Medulla oblongata (tissue), 1 donor: Measurements from ENCODE around the gene SHROOM3.
"Not testable (repeated sequence)": the region's sequence is repeated elsewhere in the genome, so short reads cannot be mapped to it uniquely, and the experiment has no call there.

Experiments
- DNase-seq: peaks from one replicate; pipeline ENCODE4 v3.0.0-alpha.2; 2015; ENCODE audit errors: extremely low spot score

Gene SHROOM3

DNA sequence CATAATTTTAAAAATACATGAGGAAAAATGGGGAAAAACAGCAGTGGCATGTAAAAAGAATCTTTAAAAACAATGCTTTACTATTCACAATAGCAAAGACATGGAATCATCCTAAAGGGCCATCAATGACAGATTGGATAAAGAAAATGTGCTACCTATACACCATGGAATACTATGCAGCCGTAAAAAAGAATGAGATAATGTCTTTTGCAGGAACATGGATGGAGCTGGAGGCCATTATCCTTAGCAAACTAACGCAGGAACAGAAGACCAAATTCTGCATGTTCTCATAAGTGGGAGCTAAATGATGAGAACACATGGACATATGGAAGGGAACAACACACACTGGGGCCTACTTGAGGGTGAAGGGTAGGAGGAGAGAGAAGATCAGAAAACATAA, 287.1 kb downstream of the SHROOM3 start:
- not testable (repeated sequence) for DNase-seq

DNA sequence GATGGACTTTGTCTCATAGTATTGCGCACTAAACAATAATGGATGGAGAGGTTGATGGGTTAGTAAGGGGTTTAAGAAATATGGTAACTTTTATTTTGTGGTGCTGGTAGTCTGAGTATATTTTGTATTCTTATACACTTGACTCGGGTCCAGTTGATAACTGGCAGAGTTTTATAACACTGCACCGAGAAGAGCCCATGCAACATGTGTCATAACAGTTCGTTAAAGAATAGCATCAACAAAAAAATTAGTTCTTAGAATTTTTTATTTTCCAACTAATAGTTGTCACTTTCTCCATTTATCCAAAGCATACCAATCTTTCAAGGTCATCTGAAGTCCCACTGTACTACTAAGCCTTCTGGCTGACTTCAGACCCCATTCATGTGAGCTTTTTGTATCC, 287.8 kb downstream of the SHROOM3 start:
- no peak for DNase-seq

DNA sequence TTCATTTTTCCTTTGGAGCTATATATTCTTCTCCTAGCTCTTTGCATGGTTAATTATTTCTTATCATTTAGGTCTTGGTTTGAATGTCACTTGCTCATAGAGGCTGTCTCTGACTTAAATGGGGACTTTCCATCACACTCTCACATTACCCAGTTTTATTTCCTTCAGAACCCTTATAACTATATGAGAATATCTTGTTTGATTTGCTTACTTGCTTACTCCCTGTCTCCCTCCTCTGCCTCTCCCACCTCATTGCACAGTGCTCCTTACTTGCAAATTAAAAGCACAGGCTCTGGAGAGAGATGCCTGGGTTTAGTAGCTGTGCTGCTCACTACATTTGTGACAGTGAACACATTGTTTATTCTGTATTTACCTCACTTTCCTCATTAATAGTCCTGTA, 288.3 kb downstream of the SHROOM3 start:
- DNase-seq = no peak

DNA sequence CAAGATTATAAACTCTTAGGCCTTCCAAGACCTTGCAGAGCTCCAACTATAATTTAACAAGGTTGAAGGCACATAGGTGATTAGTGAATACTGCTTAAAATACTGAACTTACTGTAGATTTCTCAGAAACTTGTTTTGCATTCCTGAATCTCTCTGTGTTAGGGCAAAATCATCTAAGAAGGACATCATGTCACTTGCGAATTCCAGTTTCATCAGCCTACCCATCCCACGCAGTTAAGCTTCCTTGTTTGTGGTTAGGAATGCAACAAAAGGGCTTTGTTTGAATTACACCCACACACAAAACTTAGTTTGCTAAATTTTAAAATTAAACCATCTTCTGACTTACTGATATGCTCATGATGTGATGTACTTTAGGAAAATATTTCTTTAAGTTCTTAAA, 288.9 kb downstream of the SHROOM3 start:
- peak; percentile 18 for DNase-seq

DNA sequence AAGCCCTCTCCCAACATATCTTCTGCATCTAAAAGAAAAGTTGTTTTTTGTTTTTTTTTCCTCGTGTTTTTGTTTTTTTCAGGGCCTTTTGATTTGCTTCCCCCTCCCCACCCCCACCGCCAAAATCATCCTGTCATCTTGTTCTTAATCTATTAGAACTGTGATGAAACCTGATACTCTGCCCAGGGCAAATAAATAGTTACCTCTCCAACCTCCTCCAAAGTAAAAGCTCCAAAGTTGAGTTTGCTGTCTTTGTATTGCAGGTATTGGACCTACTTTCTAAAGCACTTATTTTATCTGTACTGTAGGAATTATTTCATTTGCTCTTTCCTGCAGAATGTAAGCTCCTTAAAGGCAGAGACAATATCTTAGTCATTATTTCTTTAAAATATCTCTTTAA, 290.0 kb downstream of the SHROOM3 start:
- DNase-seq = no peak

DNA sequence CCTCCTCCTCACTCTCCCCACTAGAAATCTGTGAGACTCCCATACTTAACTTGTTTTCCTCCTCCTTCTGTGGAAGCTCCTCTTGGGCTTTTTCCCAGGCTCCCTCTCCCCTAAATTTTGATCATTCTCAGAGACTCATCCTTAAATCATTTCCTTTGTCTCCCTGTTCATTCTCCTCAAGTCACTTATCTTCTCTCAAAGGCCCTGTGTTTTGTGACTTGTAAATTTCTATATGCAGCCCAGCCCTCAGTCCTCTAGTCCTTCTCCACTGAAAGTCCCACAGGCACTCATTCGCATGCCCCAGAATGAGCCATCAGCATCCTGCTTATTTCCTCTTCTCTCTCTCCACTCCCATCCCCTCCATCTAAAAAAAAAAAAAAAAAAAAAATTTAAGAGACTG, 291.1 kb downstream of the SHROOM3 start:
- no peak for DNase-seq

DNA sequence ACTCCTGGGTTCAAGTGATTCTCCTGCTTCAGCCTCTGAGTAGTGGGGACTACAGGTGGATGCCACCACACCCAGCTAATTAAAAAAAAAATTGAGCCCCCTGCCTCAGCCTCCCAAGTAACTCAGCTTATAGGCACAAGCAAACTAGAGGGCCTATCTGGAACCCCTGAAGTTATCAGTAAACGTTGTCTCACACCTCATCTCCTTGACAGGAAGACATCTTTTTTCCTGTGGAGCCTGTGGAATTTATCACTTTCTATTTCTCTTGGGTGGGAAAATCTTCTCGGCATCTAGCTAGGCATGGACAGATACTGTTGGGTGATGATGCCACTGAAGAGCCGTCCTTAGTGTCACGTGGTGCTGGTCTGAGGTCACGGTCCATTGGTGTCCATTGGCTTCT, 291.6 kb downstream of the SHROOM3 start:
- DNase-seq = no peak

DNA sequence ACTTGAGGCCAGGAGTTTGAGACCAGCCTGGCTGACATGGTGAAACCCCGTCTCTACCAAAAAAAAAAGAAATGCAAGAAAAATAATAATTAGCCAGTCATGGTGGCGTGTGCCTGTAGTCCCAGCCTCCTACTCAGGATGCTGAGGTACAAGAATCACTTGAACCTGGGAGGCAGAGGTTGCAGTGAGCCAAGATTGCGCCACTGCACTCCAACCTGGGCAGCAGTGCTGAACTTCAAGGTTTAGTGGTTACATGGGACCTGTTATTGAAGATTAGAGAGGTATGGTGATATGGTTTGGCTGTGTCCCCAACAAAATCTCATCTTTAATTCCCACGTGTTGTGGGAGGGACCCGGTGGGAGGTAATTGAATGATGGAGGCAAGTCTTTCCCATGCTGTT, 292.9 kb downstream of the SHROOM3 start:
- not testable (repeated sequence) for DNase-seq

DNA sequence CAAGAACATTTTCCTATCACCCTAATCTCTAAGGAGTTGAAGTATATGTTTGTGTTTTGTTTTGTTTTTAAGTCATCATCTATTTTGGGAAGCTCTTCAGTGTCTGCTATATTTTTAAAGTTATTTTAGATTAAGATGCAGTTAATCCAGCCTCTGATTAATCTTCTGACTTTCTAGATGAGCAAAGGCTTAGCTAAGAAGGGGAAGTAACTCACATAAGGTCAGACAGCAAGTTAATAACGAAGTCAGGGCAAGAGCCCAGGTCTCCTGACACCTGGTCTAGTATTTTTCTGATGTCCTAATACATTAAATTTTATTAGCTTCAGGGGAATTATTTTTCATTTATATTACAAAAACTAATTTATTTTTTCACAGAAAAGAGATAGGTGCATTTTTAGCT, 294.4 kb downstream of the SHROOM3 start:
- DNase-seq = no peak

DNA sequence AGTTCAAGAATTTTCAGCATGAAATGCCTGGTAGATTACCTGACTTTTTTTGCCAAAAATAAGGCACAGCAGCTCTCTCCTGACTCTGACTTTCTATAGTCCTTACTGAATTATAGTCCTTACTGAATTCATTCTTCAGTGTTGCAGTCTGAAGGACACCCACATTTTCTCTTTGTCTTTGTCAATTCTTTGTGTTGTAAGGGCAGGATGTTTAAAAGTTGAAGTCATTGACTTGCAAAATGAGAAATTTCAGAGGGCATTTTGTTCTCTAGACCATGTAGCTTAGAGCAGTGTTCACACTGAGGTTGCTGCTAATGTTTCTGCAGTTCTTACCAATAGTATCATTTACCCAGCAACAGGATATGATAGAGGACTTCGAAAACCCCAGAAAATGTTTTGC, 295.0 kb downstream of the SHROOM3 start:
- no peak for DNase-seq

DNA sequence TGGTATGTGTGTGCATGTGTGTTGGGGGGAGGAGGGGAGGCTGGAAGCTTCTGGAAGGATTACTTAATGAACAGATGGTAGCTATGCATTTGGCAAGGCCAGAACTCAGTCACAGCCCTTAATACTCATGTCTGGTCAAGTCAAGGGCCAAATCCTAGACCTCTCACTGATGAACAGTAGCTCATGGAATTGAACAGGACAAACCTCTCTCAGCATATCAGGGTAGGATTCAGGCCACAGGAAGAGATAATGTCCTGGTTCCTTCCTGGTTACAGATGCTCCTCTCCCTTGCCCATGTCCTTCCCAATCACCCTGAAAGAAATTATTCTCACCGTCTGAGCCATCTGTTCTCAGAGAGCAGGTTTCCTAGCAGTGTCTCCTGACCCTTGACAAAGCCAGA, 297.2 kb downstream of the SHROOM3 start:
- DNase-seq = no peak

DNA sequence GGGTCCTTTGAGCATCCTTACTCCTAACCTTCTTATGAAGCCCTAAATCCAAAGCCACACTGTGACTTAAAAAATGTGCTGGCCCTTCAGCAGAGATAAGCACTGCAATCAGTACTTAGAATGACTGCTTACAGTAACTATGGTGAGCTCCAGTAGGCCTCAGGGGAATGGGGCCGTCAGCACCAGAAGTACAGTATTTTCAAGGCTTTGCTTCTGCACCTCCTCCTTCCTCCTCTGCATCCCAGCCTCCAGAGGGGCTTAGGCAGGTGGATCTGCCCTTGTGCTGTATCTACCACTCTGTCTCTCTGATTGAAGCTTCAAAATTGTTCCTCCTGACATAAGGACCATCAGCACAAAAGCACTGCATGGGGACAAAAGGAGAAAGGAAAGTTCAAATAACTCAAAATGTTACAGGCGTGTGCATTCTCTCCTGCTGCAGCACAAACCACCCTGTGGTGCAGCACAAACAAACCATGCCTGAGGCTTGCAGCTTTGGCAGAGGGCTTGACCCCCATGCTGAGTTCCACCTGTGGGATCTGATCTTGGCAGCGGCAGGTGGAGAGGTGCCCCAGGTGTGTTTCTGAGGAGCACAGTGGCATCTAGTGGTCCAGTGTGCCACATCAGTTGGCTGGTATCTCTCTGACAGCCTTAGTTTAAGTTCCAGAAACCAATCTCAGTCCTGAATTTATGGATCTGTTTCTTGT, 298.2 kb downstream of the SHROOM3 start:
- no peak for DNase-seq

DNA sequence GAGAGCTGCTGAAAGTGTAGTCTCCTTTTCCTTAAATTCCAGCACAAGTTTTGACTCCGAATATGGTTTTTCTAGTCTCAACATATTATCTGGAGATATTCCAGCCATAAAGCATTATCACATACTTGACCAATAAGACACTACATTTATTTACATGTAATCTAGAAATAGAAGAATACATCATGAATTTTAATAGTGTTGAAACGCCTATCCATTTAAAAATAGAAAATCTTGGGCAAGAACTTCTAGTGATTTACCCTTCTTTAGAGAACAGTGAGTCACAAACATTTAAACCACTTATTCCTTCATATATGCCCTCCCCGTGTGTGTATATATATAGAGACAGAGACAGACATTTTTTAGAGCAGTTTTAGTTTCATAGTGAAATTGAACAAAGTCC, 301.4 kb downstream of the SHROOM3 start:
- DNase-seq = no peak

DNA sequence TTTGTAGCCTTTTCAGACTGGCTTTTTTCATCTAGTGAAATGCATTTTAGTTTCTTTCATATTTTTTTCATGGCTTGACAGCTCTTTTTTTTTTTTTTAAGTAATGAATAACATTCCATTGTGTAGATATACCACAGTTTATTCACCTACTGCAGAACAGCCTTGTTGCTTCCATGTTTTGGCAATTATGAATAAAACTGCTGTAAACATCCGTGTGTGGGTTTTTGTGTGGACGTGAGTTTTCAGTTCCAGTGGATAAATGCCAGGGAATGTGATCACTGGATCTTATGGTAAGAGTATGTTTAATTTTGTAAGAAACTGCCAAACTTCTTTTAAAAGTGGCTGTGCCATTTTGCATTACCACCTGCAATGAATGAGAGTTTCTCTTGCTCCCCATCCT, 302.2 kb downstream of the SHROOM3 start:
- no peak for DNase-seq

DNA sequence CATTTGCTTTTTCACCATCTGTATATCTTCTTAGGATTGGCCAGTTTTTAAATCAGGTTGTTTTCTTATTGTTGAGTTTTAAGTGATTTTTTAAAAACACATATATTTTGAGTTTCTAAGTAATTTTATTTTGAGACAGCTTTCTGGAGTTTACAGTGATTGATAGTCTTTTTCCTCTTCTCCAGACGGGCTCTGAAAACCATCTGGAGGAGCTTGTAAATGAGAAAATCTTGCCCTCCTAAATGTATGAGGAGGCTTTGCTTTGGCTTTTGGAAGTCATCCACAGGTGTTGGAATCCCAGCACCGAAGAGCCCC, 302.7 kb downstream of the SHROOM3 start:
- DNase-seq = no peak

DNA sequence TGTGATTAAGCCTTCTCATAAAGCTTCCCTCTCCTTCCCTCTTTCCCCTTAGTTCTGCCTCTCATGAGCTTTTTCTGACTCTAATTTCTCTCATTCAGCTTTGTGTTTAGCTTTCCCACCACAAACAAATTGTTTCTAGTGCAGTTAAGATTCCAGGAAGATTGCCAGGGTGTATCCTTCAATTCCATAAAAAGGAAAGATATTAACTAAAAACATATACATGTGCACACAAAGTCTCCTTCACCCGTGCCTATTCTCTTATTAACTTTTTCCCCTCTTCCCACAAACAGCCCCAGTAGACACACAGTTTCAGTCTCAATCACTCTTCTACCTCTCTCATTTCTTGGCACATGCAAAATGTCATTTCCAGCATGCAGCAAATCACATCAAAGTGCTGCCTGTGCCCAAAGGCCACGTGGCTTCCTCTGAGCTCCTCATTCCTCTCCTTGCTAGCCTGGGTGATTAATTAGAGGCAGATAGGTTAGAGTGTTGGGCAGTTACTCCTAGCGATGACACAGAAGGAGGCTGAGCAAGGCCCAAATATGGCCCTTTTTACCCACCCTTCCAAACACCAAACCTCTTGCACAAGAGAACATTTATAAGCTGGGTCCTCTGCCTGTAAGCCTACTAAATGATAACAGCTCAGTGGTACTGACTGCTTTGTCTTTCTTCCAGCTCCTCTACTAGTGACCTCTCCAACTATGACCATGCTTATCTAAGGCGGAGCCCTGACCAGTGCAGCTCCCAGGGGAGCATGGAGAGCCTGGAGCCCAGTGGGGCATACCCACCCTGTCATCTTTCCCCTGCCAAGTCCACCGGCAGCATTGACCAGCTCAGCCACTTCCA, 303.3 kb downstream of the SHROOM3 start:
- no peak for DNase-seq

DNA sequence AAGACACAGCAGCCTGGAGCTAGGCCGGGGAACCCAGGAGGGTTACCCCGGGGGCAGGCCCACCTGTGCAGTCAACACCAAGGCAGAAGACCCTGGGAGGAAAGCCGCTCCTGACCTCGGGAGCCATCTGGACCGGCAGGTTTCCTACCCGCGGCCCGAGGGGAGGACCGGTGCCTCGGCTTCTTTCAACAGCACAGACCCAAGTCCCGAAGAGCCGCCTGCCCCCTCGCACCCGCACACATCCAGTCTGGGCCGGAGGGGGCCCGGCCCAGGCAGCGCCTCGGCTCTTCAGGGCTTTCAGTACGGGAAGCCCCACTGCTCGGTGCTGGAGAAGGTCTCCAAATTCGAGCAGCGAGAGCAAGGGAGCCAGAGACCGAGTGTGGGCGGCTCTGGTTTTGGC, 305.2 kb downstream of the SHROOM3 start:
- no peak for DNase-seq

DNA sequence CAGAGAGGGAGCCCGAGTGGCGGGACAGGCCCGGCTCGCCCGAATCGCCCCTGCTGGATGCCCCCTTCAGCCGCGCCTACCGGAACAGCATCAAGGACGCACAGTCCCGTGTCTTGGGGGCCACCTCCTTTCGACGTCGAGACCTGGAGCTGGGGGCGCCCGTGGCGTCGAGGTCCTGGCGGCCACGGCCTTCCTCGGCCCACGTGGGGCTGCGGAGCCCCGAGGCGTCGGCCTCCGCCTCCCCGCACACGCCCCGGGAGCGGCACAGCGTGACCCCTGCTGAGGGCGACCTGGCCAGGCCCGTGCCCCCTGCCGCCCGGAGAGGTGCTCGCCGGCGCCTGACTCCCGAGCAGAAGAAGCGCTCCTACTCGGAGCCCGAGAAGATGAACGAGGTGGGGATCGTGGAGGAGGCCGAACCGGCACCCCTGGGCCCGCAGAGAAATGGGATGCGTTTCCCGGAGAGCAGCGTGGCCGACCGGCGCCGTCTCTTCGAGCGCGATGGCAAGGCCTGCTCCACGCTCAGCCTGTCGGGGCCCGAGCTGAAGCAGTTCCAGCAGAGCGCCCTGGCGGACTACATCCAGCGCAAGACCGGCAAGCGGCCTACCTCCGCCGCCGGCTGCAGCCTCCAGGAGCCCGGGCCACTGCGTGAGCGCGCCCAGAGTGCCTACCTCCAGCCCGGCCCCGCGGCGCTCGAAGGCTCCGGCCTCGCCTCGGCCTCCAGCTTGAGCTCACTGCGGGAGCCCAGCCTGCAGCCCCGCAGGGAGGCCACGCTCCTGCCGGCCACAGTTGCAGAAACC, 306.0 kb downstream of the SHROOM3 start:
- no peak for DNase-seq

DNA sequence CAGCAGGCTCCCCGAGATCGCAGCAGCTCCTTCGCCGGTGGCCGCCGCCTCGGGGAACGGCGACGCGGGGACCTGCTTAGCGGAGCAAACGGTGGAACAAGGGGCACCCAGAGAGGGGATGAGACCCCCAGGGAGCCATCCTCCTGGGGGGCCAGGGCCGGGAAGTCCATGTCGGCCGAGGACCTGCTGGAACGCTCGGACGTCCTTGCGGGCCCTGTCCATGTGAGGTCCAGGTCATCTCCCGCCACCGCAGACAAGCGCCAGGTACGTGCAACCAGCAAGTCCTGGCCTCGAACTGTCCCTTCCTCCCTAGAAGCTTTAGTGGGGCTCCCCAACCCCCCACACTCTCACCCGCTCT, 306.6 kb downstream of the SHROOM3 start:
- DNase-seq = no peak

DNA sequence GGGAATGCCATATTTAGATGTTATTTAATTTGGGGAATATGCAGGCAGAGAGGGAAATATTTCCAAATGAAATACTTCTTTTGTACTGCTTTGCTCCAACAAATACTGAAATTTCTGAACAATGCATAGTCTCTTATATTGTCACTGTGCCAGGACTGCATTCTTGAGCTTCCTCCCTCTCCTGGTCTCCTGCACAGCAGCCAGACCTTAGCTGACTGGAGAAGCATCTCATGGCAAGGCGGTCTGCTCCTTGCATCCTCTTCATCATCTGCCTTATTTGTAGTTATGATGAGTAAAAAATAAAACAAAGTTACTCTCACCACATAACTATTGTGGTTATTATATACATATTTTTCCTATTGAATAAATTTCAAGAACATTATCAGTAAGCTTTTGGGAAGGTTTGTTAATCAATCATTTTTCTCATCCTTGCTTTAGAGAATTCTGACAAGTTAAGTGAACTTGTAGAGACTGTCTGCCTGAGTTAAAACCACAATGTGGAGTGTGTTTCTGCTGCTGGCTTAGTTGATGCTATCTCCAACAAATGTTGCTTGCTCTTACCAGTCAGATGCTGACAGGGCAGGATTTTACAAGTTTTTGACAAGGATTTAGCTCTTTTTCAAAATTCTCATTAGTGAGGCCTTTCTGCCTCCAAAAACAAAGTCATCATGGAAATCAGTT, 309.4 kb downstream of the SHROOM3 start:
- no peak for DNase-seq

DNA sequence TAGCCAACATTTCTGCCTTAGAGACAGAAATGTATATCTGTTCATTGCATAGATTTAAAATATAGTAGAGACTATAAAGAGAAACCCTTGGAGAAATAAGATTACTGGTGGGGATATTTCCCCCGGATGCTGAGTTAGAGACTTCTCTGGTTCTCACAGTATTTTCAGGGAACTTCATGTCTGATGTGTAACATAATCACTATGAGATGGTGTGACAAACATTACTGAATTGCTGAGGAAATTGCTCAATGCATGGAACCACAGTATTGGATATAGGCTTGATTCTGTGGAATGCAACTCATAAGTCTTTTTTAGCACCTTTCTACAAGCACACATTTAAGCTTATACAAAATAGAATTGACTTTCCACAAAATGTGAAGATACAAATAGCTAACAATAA, 310.2 kb downstream of the SHROOM3 start:
- no peak for DNase-seq

DNA sequence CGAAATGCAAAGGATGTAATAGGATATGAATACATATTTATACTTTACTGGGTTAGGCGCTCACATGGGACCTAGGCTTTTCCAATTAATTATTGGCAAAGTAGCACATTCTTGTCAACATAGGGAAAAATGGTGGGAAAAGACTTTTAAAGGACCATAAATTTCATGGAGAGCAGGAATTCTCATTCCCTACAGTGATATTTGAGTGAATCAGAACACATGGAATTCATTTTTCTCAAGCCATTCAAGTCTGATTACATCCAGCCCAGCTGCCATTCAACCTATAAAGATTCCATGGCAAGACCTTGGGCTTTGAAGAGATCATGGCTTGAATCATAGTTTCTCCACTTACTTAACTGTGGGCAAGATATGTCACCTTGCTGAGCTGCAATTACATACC, 312.5 kb downstream of the SHROOM3 start:
- DNase-seq = no peak
